GM19372 (cell line): Measurements from ENCODE around the gene MFN2.

Experiments used
- ATAC-seq: cut with Tn5 transposase; IDR thresholded peaks from one replicate; pipeline ENCODE4 v1.9.1; 2021; ENCODE audit warnings: mild to moderate bottlenecking, low read depth, moderate library complexity; ENCODE audit not compliant: unreplicated experiment

The MFN2 gene

DNA sequence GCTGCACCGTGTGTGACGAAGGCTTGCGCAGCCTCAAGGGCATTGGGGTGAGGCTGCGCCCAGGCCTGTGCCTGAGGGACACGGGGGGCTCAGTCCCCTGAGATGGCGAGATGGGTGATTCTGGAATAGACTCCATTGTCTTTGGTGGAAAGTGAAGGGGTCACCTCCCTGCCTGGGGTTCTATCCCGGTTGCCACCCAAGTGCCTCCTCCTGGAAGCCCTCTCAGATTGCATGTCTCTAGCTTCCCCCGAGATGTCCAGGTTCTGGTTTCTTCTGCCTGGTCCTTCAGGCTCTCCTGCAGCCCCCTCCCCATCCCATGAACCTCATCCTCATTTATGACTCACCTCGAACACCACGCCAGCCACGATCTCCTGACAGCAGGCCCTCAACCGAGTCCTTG lies 22.3 kb upstream of the MFN2 start:
- no peak for ATAC-seq

DNA sequence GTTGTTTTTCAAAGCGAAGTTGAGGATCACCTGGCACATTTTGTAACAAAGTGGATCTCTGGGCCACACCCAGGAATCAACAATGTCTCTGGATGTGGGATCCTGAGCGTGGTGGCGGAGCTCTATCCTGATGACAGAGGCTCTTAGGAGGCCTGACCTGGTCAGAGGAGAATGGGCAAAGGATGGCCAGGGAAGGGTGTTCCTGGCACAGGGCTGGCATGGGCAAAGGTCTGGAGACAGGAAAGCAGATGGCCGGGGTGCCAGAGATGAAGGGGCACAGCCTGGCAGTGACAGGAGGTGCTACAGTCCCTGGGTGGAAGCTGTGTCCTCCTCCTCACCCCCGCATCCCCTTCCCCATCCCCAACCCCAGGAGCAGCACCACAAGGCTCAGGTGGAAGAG lies 20.0 kb upstream of the MFN2 start:
- ATAC-seq, result no peak

DNA sequence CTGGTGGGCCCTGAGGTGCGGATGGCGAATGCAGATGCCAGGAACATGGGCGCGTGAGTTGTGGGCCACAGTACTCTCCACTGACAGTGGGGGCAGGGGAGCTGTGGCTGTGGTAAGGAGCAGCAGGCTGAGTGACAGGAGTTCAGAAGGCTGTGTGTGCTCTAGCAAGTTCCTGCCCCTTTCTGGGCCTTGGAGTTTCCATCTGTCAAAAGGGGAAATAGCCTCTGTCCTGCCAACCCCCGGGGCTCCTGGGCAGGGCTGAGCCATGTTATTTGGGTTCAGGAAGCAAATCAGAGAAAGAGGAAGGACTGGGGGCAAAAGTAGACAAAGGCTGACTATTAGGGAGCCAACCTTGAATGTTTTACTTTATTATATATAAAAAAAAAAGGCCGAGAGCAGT lies 19.5 kb upstream of the MFN2 start:
- ATAC-seq, result no peak

DNA sequence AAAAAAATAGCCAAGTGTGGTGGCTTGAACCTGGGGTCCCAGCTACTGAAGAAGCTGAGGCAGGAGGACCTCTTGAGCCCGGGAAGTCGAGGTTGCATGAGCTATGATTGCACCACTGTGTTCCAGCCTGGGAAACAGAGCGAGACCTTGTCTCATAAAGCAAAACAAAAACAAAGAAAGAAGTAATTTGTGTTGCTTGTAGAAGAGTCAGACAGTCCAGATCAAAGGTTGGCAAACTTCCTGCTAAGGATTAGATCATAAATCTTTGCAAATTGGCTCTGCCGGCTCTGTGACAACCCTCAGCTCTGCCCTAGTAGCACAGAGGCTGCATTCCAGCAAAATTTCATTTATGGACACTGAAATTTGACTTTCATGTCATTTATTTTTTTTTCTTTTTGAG lies 19.0 kb upstream of the MFN2 start:
- no peak for ATAC-seq

DNA sequence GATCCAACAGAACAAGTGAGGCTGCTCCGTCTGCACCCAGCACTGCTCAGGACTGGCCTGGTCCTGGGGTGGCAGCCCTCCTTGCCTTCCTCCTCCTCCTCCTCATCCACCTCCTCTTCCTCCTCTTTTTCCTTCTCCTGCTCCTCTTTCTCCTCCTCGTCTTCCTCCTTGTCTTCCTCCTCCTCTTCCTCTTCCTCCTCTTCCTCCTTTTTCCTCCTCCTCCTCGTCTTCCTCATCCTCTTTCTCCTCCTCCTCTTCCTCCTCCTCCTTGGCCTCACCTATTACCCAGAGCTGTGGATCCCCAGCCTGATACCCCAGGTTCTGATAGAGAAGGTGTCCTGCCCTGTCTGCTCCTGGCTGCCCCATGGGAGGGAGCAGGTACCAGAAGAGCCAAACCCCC lies 16.6 kb upstream of the MFN2 start:
- no peak for ATAC-seq

DNA sequence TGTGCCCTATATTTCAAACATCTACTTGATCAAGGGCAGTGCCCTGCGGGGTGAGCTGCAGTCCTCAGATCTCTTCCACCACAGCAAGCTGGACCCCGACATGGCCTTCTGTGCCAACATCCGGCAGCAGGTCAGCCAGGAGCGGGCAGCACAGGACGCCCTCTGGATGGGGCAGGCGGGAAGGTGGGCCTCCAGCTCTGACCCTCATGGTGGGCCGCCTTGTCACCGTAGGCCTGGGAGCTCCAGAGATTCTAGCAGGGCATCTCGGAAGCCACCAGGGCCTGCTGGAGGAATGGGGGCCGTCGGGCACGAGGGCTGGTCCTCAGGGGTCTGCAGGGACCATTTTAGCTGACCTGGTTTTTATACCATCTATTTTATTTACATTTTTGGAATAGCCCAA lies 15.6 kb upstream of the MFN2 start:
- no peak for ATAC-seq

DNA sequence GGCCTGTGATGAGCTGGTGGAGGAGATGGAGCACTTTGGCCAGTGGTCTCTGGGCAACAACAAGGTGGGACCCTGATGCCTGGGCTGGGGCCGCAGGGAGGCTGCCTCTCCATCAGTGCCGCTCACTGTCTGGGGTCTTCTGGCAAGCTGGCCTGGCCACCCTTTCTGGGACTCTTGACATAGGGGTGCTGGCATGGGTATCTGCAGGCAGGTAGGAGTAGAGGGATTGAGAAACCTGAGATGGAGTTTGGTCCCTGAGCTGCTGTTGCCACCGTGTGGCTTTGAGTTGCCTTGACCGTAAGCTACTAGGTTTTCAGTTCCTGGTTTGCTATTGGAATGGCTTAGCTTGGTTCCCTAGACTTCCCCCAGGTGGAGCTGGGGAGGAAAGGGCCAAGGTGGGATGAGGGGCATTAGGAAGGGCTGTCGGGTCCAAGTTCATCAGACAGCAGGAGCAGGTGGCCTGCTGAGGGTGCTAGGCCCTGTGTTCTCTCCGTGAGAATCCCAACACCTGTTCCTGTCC lies 13.2 kb upstream of the MFN2 start:
- ATAC-seq, result no peak

DNA sequence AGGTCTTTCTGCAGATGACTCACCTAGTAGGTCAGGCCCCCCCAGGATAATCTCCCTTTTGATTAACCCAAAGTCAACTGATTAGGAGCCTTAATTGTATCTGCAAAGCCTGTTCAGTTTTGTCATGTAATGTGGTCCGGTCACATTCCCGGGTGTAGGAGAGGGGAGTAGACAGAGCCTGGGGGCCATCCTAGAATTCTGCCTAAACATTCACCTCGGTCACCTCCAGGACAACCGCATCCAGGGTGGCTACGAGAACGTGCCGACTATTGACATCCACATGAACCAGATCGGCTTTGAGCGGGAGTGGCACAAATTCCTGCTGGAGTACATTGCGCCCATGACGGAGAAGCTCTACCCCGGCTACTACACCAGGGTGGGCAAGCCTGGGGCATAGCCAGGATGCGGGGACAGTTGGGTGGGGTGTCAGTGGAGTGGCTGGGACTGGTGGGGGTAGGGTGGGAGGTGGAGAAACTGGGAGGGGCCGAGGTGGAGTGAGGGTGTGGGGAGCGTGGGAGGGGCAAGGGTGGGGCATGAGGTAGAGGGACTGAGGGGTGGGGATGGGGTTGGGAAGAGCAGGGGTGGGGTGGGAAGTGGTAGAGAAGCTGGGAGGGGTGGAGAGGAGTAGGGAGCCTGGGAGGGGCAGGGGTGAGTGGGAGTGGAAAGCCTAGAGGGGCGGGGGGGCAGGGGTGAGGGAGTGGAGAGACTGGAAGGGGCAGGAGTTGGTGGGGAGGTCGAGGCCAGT lies 9.6 kb upstream of the MFN2 start:
- ATAC-seq, result no peak

DNA sequence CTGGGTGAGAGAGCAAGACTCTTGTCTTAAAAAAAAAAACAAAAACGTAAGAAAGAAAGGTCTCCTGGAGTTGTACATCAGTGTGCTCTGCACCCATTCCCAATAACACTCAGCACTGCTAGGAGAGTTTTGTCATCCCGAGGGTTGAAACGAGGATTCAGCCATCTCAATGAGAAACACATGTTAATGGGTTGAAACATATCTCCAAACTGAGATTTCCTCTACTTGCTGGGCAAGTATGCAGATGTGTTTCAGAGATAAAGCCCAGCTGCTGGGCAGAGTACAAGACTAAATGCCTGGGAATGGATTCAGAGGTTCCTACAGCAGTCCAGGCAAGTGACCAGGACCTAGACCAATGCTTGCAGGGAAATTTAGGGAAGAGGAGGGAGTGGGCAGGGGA lies 2.6 kb upstream of the MFN2 start:
- no peak for ATAC-seq

DNA sequence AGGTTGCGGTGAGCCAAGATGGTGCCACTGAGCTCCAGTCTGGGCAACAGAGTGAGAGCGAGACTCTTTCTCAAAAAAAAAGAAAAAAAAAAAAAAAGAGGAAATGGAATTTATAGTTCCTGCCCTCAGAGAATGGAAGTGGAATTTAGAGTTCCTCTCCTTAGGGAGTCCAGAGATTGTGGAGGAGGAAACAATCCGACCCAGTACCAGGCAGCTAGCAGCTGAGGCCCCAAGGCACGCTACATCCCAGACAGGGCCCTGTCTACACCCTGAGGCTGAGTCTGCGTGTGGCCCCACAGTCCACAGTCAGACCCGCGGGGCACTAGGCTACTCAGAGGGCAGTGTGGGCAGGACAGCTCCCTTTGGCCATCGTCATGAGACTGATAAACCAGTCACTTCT lies 1.9 kb upstream of the MFN2 start:
- ATAC-seq, result no peak

DNA sequence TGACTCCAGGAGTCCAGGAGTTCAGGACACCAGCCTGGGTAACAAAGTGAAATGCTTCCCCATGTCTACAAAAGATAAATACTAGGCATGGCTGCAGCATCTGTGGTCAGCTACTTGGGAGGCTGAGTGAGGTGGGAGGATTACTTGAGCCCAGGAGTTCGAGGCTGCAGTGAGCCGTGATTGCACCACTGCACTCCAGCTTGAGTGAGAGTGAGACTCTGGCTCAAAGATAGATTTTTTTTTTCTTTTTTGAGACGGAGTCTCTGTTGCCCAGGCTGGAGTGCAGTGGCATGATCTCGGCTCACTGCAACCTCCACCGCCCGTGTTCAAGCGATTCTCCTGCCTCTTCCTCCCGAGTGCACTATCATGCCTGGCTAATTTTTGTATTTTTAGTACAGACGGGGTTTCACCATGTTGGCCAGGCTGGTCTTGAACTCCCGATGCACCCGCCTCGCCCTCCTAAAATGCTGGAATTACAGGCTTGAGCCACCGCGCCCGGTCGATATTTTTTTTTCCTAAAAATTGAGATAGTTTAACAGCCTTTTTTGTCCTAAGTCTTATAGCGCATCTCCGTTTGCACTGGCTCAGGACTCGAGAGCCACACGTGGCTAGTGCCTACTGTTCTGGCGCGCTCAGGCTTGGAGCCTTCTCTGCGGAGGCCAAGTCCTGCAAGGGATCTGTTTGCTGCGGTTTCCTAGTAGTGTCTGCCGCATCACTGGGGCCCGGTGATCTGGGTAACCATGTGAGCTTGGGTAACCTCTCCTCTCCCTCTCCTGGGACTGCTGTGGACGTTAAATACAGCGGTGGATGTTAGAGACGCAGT lies 1.0 kb upstream of the MFN2 start:
- no peak for ATAC-seq

DNA sequence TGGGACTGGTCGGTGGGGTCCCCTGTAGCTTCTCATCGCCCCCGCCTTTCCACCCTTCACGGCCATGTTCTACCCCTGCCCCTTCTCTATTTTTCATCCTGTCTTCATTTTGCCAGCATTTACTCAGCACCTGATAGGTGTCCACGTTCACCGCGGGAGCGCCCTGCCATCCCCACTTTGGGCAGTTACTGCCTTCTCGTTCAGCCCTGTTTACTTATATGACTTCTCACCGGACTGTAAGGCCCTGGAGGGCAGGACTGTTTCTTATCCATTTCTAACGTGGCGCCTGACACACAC lies 380 bp downstream of the MFN2 start:
- no peak for ATAC-seq

DNA sequence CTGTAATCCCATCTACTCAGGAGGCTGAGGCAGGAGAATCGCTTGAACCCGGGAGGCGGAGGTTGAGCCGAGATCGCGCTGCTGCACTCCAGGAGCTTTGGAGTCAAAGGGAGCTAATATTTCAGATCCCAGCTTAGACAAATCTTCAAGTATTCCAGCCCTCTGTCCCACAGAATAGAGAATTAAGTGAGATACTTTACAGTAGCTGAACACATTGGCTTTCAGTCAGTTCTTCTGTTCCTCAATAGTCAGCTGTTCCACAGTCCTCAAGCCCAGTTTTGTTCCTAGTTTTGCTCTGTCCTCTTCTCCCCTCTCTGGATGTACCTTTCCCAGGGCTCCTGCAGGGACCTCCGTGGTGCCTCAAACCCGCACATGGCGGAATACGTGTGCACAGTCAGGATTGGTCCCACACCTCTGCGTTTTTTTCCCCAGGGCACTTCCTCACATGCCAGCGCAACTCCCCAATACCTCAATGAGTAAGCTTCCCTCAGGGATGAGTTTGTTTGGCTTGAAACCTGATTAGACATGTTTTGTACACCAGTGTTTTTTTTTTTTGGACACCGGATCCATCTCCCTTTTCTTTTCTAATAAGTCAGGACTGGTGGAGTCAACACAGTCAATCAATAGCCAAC lies 1.2 kb downstream of the MFN2 start:
- ATAC-seq, result no peak

DNA sequence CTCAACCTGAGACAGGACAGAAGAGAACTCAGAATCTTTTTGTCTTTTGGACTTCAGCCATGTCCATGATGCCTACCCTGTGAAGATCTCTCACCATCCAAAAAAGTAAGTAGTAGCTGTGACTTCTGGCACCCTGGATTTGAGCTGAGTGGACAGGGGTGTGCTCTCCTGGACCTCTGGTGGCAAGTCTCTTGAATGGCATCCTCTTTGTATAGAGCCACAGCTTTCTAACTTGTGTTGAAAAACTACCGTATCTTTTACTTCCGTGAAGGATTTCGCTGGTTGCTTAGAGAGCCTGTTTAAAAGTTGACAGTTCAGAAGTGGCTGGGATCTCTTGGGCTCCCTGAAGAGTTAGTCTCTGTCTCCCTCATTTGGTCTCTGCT lies 1.8 kb downstream of the MFN2 start:
- ATAC-seq, result no peak

DNA sequence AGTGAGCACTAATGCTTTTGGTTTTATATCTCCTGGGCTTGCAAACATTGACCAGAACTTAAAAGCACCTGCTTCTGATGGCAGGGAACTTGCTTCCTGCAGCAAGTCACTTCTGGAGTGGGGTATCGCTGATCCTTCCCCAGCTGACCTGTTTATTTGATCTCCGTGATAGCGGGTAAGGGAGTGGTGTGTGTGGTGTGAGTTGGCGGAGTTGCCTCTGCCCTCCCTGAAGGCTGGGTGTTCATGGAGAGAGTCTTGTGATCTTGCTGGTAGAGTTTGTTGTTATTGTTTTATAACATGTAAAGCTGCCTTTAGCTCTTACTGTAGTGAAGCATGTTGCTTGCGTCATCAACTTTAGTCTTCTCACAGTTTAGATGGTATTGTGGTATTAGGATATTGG lies 3.9 kb downstream of the MFN2 start:
- ATAC-seq, result no peak

DNA sequence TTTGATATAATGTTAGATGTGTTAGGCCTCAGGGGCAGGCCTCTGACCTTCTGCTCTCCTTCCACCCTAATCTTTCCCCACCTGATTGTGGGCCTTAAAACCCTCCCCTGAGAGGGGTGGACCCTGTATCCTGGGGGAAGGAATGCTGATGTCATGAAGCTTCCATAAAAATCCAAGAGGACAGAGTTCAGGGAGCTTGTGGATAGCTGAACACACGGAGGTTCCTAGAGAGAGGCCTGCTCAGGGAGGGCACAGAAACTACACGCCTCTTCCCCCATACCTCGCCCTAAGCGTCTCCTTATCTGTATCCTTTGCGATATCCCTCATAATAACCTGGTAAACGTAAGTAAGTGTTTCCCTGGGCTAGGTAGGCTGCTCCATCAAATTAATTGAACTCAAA lies 4.3 kb downstream of the MFN2 start:
- ATAC-seq, result no peak

DNA sequence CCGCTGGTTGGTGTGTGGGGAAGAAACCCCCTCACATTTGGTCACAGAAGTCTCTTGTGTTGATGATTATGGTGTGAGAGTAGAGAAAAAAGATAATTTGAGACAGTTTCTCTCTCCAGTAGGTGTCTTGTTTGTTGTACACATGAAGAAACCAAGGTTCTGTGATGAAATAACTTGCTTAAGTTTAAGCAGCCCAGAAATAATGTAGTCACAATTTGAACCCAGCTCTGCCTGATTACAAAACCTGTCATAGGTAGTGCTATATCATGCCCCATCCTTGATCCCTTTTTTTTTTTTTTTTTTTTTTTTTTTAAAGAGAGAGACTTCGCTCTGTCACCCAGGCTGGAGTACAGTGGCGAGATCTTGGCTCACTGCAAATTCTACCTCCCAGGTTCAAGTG lies 4.9 kb downstream of the MFN2 start:
- ATAC-seq, result no peak

DNA sequence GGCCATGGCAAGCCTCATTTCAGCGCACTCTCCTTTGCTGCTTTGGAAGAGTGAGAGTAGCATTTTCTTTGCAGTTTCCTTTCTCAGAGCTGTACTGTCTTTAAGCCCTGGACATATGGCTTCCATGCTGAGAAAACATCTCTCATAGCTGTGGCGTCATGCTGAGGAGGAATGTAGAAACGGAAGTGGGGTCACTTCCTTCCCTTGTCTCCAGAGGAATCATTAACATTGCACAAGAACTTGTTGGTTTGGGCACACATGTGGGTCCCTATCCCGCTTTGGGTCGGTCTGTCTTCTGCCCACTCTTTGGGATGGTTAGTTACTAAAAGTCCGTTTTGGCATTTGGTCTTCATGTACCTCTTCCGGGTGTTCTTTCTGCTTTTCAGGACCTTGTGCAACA lies 5.6 kb downstream of the MFN2 start:
- no peak for ATAC-seq

DNA sequence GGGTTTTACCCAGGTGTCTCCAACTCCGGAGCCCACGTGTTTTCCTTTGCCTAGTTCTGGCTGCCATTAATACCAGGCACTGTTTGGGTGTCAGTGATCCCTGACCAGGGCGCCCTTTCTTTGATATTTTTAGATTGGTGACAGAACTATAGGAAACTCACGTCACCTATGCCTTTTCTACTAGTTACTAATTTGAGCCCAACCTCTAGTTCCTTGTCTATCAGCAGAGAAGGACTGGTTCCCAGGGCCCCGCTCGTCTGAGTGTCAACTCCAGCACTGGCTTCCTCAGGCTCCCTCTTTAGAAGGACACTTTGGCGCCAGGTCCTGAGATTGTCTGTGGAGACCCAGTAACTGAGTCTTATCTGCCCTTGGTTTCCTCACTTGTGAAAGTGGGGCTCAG lies 9.4 kb downstream of the MFN2 start:
- ATAC-seq, result no peak

DNA sequence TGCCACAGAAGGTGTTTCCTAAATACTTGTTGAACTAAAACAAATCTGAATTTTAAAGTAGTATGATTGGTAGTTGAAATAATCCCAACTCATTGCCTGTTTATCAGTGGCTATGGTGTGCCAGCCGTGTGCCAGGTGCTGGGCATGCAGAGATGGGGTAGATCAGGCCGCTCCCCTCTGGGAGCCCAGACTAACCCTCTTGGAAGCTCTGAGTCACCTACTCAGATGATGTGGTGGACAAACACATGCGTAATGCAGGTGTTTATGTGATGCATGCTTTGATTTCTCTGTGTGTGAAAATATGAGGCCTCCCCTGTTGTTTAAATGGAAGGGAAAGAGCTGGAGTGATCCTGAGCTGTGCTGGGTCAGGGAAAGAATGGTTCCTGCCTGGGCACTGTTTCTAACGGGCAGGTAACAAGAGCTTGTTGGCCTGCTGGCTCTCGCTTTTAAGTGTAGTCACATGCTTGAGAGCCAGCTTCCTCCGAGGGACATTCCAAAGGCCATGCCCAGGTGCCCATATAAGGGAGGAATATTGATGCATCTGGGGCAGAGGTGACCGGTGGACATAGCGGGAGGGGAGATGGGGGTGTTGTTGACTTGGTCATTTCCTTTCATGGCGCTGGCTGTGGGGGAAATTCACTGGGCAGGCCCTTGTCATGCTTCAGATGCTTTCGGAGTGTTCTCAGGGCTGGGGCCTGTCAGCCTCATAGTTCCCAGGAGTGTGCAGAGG lies 10.2 kb downstream of the MFN2 start:
- no peak for ATAC-seq
